OCI-LY3 (cell line): ENCODE data around the gene RUFY3.

Experiments
- EZH2phosphoT487 ChIP-seq: fragments of 200-600 bp; shearing (Covaris generic); IDR thresholded peaks from 2 replicates; pipeline ENCODE4 v1.6.1; 2018; ENCODE audit warnings: antibody characterized with exemption, mixed run types, low read depth
- TF ChIP-seq, protein P1 (sequence below): fragments of 200-600, 300-600 bp; sonication (generic); IDR thresholded peaks from 2 replicates; pipeline ENCODE4 v1.5.1; 2014; ENCODE audit warnings: antibody characterized with exemption, low read length, low read depth

DNA sequence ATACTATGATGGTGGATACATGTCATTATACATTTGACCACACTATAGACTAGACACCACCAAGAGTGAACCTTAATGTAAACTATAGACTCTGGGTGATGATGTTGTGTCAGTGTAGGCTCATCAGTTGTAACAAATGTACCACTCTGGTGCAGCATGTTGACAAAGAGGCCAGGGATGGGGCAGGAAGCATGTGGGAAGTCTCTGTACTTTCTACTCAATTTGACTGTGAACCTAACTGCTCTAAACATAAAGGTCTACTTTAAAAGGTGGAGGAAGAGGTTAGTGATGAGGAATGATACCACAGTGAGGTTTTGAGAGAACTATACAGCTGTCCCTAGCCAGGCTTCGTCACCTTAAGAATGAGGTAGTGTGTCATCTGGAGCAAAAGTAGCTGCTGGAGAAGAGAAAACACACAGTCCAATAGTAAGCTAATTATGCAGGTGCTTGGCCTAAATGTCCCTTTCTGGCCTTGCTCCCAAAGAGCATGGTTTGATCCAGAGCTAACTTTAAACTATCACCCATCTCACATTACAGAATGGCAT lies 79.6 kb downstream of the RUFY3 start:
- TF ChIP-seq, protein P1, sequence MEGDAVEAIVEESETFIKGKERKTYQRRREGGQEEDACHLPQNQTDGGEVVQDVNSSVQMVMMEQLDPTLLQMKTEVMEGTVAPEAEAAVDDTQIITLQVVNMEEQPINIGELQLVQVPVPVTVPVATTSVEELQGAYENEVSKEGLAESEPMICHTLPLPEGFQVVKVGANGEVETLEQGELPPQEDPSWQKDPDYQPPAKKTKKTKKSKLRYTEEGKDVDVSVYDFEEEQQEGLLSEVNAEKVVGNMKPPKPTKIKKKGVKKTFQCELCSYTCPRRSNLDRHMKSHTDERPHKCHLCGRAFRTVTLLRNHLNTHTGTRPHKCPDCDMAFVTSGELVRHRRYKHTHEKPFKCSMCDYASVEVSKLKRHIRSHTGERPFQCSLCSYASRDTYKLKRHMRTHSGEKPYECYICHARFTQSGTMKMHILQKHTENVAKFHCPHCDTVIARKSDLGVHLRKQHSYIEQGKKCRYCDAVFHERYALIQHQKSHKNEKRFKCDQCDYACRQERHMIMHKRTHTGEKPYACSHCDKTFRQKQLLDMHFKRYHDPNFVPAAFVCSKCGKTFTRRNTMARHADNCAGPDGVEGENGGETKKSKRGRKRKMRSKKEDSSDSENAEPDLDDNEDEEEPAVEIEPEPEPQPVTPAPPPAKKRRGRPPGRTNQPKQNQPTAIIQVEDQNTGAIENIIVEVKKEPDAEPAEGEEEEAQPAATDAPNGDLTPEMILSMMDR: no peak
- TF ChIP-seq EZH2phosphoT487: no peak
